HG03045 (cell line): ENCODE results near the gene ABHD12B.

ENCODE experiments used
- ATAC-seq: cut with Tn5 transposase; IDR thresholded peaks from one replicate; pipeline ENCODE4 v1.9.1; 2021; ENCODE audit warnings: mild to moderate bottlenecking, moderate library complexity; ENCODE audit not compliant: unreplicated experiment

ABHD12B gene

DNA sequence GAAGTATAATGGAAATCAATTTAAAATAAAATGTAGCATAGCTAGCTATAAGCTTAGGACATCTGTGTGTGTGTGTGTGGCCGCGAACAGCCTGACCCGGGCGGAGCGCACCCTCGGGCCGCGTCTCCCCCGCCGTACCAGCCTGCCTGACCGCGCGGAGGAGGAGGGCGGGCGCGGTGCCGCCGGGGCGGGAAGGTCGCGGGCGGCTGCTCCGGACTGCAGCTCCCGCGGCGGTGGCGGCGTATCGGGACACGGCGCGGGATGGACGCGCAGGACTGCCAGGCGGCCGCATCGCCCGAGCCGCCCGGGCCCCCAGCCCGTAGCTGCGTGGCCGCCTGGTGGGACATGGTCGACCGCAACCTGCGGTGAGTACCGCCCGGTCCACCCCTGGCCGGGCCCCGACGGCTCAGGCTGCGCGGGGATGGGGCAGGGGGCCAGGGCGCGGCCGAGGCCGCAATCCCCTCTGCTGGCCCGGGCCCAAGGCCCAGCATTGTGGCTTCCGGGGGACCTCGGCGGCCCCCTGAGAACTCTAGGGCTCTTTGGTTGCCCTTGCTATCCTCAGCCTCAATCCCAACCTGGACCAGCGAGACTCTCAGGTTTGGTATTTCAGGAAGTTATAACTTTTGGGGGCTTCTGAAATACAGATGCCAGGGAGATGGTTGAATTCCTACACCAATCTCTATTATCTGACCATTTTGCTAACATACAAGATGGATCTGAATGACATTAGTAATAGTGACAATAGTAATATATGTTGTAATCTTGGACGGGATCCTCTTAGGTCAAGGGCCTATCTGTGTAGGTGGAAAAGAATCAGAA, at the start of gene ABHD12B:
Gene ABHD12B, plus strand, starts transcription at position 140 of the 819 bp plus-strand sequence. Its CDS starts 122 bp downstream, at position 262.
- no peak for ATAC-seq

GRCh38 chr14:50822501-50823042, 49.3 kb upstream of the ABHD12B start:
- no peak for ATAC-seq

DNA sequence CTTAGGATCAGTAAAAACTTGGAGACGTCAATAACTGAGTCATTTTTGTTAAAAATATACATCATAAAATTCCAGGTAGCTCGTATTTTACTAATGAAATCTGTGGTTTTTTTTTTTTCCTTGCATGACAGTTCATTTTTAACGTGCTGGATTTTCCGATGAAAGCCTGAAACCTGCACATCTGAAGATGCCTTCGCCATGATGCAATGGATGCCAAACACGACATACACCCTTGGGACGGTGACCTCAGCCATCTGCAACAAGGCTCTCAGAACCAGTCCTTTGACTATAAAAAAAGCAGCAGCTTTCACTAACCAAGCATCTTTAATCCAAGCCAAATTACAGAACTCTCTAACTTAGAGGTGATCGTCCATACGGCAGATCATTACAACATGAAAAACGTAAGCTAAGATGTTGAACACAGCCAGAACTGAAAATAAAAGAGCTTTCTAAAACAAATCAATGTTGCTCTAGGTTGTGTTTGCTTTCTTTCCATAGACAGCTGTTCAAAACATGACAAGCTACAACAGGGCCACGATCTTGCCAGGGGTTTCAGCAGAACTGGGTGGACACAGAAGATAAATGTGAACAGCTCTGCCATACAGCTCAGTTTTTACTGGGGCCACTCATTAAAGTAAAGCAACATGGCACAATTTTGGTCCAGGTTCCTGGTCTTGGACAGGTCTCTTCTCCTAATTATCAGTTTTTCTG, 48.6 kb upstream of the ABHD12B start:
- ATAC-seq, result peak; percentile 11

GRCh38 chr14:50823762-50824636, 47.9 kb upstream of the ABHD12B start:
- peak; percentile 65 for ATAC-seq

DNA sequence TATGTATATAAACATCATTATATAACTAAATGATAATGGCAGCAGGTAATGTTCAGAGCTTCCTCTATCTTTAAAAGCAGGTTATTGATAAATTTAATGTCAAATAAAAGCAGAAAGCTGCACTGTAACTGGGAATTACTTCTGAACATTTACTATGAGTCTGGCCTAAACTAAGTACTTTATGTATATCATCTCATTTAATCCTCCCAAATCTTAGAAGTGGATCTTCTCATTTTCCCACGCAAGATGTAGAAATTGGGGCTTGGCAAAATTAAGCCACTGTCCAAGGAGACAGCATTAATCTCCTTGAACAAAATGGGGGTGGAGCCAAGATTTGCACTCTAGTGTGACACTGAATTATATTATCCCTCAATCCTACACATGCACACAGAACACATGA, 46.5 kb upstream of the ABHD12B start:
- ATAC-seq, result no peak

- ATAC-seq, result no peak
These were observed 45.2 kb upstream of the ABHD12B start for GRCh38 chr14:50826681-50827080.

DNA sequence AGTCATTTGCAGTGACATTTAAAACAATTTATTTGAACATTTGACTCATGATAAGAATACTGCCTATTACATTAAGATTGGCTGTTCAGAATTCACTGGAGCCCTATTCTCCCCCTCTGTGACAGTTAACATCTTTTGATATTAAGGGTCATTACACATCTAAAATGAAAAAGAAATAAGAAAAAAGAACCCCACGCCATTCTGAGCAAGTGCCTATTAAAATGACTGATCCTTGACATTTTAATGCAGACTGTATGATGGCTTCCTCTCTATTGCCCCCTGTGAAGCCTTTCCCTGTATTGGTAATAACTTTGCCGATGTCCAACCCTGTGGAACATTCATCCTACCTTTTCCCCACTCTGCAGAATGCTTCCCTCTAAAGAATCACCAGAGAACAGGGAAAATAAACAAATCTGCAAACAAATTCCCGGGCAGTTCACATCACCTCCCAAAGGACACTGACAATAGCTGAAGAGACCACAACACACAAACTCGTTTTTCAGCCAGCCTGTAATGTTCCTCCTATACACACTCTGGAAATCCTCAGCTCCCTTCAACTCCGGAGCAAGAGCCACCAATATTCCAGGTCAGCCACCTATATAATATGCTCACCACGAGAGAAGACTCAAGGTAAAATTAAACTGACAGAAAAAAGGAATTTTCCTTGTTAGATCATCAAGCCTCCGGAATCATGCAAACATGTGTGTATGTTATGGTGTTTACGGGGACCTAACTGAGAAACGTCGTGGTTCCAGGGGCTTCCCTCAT, 42.9 kb upstream of the ABHD12B start:
- no peak for ATAC-seq

DNA sequence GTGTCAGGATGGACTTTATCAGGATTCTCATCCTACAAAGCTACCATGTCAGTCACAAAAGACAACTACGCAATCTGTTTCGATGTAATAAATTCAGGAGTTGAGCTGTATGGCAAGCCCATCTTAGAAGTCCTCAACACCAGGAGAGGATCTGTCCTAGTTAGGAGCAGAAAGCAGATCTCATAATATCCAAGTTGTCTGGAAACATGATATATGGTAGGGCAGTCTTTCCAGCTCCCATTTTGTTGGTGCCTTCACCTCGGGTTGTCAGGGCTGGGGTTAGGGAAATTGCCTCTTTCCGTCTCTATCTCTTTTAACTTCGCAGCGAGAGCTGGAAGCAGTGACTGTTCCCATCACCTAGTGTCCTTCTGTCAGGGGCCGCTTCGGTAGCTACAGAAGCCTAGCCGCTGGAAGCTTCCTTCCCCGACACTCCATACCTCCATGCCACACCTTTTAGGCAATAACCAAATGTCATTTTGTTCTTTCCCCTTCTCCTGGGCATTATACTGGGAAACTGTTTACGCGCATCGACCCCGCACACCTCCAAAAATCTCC, 42.3 kb upstream of the ABHD12B start:
- ATAC-seq, result no peak

DNA sequence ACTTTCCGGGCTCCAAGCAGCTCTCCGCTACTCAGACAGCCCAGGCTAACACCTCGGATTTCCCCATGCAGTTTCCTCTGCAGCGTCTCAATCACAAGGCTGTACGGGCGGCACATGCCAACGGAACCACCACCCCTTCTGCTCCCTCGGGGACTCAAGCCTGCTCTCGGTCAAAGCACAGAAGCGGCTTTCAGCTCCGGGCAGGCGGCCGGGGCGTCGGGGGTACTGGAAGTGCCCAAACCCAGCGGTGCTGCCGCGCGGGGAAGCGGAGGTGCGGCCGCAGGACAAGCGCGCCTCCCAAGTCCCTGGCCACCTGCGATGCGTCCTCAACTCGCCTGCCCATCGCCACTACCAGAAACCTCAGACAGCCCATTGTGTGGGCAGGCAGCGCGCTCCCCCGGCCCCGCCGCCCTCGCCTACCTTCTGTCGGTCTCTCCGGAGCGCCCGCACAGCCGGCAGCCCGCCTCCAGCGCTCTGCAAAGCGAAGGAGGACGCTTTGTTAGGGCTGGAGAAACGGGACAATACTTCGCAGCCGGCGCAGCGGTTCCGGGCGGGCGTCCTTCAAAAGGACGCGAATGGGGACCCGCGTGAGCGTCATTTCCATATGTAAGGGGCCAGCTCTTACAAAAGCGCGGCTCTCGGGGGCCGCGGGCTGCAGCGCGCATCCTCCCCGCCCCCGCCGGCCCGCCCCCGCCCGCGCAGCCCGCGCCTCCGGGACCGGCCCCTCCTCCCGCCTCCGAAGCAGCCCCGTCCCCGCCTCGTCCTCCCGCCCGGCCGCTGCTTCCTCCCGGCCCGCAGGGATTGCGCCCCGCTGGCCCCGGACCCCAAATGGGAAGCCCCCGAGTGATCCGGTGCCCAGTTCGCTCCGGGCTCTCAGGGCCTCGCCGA, 41.6 kb upstream of the ABHD12B start:
- ATAC-seq, result peak; percentile 46

DNA sequence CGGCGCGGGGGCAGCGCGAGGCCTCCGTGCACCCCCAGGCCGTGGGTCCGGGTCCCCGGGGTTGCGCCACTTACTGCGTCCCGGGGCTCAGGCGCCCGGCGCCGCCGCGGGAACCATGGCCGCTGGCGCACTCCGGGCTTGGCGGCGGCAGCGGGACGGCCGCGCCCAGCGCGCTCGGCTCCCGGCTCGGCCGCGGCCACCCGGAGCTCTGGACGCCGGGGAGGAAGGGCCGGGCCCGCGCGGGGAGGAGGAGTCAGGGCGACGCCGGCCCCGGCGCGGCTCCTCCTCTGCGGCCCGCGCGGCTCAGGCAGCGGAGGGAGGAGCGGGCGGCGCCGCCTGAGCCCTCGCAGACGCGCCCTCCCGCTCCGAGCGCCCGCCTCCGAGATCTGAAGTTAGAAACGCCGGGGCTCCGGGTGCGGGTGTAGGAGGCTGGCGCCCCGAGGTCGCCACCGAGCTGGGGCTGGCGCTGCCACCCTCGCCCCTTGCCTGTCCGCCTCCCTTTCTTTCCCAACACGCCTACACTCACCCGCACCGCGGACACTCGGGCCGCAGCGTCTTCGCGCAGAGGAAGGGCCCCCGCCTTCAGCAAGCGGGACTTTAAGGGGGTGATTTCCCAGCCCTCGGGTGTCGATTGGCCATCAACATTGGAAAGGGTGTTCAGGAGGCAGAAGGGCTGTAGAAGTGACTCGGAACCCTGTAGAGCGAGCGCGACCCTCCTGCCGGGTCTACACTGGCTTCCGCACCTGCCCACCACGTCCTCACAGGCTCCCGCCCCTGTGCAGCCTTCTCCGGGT, 40.7 kb upstream of the ABHD12B start, which contains the start of gene NIN:
Gene NIN, minus strand, starts transcription at position 231 of the 794 bp plus-strand sequence. CDS start 9,106 bp downstream, outside the sequence.
- peak; percentile 87 for ATAC-seq

DNA sequence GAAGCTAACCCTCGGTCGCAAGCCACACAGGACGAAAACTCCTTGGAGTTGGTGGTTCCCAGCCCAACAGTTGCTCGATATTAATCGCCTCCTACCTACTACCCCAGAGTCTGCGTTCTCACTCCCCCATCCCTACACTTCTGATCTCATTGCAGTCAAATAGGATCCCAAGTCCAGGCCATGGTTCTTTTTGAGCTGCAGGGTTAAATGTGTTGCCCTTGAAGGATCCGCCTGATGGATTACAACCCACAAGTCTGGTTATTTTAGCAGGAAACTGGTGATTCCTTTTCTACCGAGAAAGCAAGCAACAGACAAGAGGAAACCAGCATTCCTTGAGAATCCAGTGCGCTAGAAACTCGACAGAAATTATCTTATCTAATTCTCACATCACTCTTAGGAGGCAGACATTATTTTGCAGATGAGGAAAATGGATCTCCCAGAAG, 40.1 kb upstream of the ABHD12B start:
- no peak for ATAC-seq

GRCh38 chr14:50832935-50833630, 38.8 kb upstream of the ABHD12B start:
- no peak for ATAC-seq

- no peak for ATAC-seq
These were observed 37.0 kb upstream of the ABHD12B start for GRCh38 chr14:50834802-50835276.

GRCh38 chr14:50835280-50835679, 36.6 kb upstream of the ABHD12B start:
- ATAC-seq, result no peak

DNA sequence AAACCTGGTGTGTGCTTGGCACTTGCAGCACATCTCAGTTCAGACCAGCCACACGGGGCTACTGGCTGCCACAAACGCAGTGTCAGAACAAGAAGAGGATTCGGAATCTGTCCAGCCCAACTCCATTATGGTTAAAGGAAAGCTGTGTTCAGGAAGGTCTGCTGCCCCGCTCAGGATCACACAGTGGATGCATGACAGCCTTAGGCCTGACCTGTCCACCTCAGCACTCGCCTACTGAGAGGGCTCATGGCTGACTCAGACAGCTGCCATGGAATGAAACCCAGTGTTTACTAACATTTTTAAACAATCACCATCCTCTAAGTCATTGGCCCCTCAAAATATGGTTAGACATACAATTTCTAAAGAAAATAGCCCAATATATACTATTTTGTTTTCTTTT, 35.3 kb upstream of the ABHD12B start:
- no peak for ATAC-seq

GRCh38 chr14:50837271-50837670, 34.6 kb upstream of the ABHD12B start:
- no peak for ATAC-seq

DNA sequence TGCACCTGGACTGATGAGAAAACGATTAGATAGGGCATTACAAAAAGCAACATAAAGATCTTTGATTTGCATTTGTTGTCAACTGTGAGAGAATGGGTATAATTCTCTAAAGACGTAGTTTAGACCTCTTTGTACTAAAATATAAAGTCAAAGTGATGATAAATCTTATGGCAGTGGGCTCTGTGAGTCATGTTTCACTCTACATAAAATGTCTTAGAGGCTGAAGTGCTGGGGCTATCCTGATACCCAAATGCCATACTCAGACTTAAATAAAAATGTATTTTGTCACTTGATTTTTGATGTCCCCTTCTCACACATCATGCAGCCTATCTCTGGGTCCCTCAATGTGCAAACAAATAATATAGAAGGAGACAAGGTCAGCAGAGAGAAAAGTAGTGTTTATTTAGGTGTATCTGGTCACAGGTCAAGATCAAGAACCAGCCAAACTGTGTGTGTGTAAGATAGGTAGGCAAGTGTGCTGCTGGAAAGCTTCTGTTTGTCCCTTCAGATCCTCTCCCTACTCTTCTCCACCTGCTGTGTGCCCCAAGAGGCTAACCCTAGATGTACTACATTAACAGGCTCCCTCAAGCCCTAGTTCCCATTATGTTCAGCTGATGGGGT, 33.9 kb upstream of the ABHD12B start:
- no peak for ATAC-seq
